ENCODE results near the gene ZNF730.

DNA sequence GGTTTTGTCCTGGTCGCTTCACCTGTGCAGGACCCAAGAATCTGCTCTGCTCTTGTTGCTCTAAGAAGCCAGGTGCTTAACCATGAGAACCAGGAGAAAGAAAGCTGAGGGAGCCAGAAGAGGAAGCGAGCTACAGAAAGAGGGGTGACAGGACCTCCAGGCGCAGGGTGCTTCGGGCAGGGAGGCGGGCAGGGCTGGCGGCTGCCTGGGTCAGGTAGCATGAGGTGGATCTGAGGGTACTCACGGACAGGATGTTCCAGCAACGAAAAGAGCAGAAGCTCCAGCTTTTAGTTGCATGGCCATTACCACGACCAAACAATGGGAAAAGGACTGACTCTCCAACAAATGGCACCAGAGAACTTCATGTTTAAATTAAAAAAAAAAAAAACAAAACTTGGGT, 73.5 kb downstream of the ZNF730 start:
- no peak for TF ChIP-seq POLR2AphosphoS5 (IDR thresholded peaks at IDR 0.05; ENCODE audit: borderline replicate concordance, low read depth, low read length)
- TF ChIP-seq EZH2 (IDR thresholded peaks at IDR 0.05) = no peak
- no peak for TF ChIP-seq FOXP2 (optimal IDR thresholded peaks at IDR 0.05; ENCODE audit: control extremely low read depth, extremely low read length, insufficient read depth)
